Stimulated activated CD4-positive, alpha-beta T cell treated with anti-CD3 and anti-CD28 coated beads, Interleukin-2, amount 100 ng/mL, for 24 hours (primary cell): ENCODE results near the gene PRKG1.
"Not testable (repeated sequence)": the region's sequence is repeated elsewhere in the genome, so short reads cannot be mapped to it uniquely, and the experiment has no call there.

Experiments used
- DNase-seq, 2 donors: peaks; one replicate each; pipeline ENCODE4 v3.0.0-alpha.2; 2020

The PRKG1 gene

DNA sequence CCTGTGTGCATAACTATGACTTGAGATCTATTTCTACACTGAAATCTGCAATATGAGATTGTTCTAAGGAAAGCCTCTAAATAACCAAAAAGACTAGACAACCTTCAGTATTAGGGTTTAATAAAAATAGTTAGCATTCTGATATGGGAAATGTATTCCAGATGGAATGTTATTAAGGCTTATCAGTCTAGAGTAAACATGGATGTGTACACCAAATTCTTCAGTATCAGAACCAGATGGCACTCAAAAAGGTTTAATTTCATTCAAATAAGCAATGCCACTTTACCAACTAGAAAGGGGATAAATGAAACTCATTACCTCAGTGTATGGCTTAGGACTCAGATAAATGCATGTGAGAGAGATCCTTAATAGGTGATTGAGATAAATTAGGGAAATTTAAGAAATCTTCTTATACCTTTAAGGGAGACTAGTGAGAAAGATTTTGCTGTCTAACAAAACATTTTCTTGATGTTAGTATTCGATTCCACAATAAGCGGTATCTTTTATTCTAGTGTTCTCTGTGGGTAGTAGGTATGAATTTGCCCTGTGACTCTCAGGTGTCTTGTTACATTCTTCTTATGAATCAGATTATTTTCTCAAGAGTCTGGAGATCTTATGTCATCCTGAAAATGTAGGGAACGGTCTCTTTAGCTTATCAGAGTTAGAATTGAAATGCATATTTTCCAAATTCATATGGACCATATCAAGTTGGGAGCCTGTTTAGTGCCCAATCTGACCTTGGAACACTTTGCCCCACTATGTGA is 159.2 kb downstream of the PRKG1 start:
- DNase-seq: no peak

GRCh38 chr10:51235865-51236264 is 161.6 kb downstream of the PRKG1 start:
- no peak for DNase-seq

DNA sequence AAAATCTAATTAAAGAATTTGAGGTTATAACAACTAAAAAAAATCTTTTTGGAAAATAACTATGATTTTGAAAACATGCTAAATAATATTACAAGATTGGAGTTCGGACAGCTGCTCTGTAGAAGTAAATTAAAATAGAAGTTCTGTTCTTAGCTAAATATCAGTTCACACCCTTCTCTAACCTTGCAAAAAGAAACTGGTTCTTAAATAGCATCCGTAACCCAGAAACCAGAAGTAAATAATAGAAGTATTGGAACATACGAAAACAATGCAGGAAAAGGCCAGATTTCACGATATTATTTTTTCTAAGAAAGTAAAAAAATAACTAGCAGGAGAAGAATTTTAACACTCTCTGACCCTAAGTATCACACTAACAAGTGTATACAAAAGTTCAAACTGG is 164.7 kb downstream of the PRKG1 start:
- DNase-seq: no peak

DNA sequence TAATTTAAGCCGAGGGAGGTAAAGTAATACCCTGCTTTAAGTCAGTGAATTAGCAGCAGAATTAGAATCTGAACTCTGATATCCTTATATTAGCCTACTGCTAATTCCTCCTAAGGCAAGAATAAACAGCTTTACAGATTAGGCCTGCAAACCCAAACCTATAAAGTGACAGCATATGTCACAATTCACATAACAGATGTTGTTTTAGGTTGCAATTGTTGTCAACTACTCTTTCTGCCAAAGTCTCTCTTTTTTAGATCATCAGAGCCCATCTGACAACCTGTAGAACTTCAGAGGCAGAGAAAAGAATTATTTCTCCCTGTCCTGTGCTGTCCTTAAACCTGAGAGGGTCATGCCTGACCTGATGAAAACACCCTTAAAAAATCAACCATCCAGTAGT is 167.2 kb downstream of the PRKG1 start:
- no peak for DNase-seq

DNA sequence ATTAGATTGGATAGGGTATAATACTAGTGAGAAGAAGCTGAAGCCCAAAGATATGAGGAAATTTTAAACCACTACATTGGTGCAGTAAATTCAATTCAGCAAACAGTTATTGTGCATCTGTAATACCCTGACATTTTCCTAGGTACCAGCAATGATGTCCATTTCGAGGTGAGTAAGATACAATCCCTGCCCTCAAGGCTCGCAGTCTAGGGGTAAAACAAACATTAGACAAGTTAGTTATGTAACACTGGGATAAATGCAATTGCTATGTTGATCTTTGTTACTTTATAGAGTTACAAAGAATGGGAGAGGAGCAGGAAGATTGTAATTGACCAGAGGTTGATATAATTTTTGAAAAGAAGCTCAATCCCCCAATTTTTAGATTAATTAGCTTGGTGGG is 168.1 kb downstream of the PRKG1 start:
- DNase-seq: no peak

- DNase-seq: no peak
Measured at GRCh38 chr10:51244309-51244708, 170.0 kb downstream of the PRKG1 start.

- DNase-seq: no peak
Measured at GRCh38 chr10:51244748-51245490, 170.6 kb downstream of the PRKG1 start.

DNA sequence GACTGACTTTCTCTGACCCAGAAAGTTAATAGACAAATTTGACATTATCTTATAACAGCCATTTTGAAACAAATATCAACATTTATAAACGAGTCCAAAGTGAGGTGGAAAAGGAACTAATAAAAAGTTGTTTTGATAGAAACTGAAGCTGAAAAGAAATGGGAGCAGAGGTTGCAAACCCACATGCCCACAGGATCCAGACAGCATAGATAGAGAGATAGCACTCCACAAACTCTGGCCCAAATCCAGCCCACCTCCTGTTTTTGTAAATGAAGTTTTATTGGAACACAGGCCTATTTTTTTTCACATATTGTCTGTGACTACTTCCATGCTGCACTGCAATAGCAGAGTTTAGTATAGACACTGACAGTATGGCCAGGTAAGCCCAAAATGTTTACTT is 171.9 kb downstream of the PRKG1 start:
- DNase-seq: no peak

- no peak for DNase-seq
Measured at GRCh38 chr10:51250278-51250920, 176.1 kb downstream of the PRKG1 start.

GRCh38 chr10:51251110-51251509 is 176.8 kb downstream of the PRKG1 start:
- DNase-seq: no peak

- no peak for DNase-seq
Measured at GRCh38 chr10:51255381-51255780, 181.1 kb downstream of the PRKG1 start.

DNA sequence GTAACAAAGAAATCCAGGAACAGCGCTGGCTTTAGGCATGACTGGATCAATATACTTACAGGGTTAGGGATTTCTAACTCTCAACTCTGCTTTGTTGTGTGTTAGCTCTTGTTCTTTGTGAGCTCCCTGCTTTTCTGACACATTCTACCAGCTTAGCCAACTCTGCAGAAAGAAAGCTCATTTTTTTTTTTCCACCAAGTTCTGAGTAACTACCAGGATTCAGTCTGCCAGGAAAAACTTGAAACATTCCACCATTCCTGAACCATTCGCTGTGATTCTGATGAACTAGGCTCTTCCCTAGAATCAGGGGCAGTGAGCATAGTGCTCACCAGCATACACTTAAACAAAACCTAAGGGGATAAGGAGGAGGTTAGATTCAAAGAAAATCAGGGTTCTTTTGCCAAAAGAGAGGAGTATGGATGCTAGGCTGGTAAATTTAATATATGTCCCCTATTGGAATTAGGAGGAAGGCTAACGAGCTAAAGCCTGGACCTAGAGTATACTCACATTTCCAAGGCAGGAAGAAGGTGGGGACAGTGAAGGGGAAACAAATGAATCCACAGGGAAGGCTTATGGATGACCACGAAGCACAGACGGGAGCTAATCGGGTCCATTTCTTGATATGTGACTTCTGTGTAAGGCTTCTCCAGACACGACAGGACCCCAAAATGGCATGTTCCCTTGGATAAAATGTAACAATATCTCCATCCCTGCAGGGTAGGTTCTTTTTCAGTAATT is 183.4 kb downstream of the PRKG1 start:
- no peak for DNase-seq

GRCh38 chr10:51260376-51260775 is 186.1 kb downstream of the PRKG1 start:
- DNase-seq: no peak

GRCh38 chr10:51266496-51266895 is 192.2 kb downstream of the PRKG1 start:
- DNase-seq: no peak

DNA sequence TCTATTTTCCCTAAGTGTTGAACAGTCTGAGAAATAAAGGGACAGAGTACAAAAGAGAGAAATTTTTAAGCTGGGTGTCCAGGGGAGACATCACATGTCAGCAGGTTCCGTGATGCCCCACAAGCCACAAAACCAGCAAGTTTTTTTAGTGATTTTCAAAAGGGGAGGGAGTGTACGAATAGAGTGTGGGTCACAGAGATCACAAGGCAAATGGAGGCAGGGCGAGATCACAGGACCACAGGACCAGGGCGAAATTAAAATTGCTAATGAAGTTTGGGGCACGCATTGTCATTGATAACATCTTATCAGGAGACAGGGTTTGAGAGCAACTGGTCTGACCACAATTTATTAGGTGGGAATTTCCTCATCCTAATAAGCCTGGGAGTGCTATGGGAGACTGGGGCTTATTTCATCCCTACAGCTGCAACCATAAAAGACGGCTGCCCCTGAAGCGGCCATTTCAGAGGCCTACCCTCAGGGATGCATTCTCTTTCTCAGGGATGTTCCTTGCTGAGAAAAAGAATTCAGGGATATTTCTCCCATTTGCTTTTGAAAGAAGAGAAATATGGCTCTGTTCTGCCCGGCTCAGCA is 193.8 kb downstream of the PRKG1 start:
- DNase-seq: not testable (repeated sequence)

DNA sequence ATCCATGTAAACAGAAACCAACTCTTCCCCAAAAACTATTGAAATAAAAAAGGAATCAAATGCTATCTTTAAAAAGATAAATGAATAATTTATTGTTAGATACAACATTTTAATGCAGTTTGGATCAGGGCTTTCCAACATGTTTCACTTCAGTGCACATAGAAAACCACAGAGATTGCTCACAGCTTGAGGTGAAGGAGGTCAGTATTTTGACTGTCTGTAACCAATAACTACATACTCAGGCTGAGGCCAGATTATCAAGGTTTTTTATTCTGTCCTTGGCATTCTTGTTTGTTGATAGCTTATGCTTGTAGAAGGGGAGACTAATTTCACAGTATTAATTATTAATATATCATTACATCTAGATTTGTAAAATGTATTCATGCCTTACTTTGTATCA is 195.5 kb downstream of the PRKG1 start:
- DNase-seq: no peak

DNA sequence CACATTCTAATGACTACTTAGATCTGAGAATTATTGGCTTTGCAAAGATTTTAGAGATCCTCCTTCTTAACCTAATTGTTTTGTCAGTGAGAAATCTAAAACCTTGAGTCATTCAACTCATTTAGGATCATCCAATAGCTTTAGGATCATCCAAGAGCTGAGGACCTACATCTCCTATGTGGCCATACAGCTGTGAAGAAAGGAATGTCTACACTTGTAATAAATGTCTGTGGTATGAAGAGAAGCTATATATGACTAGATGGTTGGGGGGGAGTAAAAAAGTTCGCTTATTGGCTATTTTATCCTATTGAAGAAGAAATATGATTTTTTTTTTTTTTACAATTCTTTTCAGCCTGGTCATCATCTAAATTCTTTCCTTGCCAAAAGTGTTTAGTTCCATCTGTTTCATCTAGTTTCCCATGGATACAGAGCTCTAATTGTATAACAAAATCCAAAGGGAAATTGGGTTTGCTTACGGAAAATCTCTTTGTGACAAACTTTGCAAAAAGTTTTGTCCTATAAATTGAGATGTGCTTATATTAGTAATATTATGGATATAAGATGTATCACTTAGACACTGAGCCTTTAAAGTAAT is 196.7 kb downstream of the PRKG1 start:
- DNase-seq: no peak

- DNase-seq: not testable (repeated sequence)
Measured at GRCh38 chr10:51272099-51272498, 197.8 kb downstream of the PRKG1 start.

- no peak for DNase-seq
Measured at GRCh38 chr10:51272555-51272954, 198.3 kb downstream of the PRKG1 start.

- DNase-seq: no peak
Measured at GRCh38 chr10:51273574-51273973, 199.3 kb downstream of the PRKG1 start.

DNA sequence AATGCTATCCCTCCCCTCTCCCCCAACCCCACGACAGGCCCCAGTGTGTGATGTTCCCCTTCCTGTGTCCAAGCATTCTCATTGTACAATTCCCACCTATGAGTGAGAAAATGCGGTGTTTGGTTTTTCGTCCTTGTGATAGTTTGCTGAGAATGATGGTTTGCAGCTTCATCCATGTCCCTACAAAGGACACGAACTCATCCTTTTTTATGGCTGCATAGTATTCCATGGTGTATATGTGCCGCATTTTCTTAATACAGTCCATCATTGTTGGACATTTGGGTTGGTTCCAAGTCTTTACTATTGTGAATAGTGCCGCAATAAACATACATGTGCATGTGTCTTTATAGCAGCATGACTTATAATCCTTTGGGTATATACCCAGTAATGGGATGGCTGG is 201.8 kb downstream of the PRKG1 start:
- not testable (repeated sequence) for DNase-seq

GRCh38 chr10:51281387-51281786 is 207.1 kb downstream of the PRKG1 start:
- not testable (repeated sequence) for DNase-seq
